HG03354 (cell line): ENCODE results near the gene DNER.
A peak's percentile ranks its signal among the peaks of the same experiment; 100 is the strongest.
"Not testable (repeated sequence)": the region's sequence is repeated elsewhere in the genome, so short reads cannot be mapped to it uniquely, and the experiment has no call there.

Experiments used
- ATAC-seq: cut with Tn5 transposase; IDR thresholded peaks from one replicate; pipeline ENCODE4 v1.9.1; 2021; ENCODE audit warnings: mild to moderate bottlenecking; ENCODE audit not compliant: unreplicated experiment, poor library complexity, severe bottlenecking

DNER gene

GRCh38 chr2:229634601-229635370, 79.6 kb downstream of the DNER start:
- ATAC-seq, result no peak

DNA sequence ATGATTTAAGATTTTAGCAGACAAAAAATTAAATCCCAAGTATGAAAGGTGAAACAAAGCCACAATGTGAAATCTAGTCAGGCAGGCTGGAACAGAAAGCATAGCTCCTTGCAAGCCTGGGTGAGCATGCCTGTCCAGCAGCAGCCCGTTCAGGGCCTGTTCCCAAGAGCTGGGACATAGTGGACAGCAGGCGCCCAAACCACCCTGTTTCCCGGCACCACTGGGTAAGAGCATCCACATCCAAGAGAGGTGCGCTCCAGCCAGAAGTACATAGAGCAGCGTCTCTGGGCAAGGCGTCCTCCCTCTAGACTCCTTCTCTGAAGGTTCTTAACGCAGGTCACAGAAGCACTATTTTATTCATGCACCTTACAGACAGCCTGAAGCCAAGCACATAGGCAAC, 80.8 kb downstream of the DNER start:
- ATAC-seq, result no peak

DNA sequence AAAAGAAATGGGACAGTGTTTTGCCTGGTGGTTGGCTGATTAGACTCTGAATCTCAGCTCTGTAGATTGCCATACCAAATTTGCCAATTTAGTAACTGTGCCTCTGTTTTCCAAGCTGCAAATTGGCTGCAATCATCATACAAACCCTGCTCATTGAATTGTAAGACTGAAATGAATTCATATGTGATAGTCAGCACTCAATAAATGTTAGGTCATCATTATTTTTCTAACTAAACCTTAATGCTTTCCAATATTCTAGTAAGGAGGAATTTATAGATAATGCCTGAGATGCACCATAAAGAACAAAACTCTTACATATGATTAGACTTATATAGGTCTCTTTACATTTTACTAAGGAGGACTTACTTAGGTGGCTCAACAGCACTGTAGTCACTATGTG, 85.3 kb downstream of the DNER start:
- ATAC-seq, result no peak

DNA sequence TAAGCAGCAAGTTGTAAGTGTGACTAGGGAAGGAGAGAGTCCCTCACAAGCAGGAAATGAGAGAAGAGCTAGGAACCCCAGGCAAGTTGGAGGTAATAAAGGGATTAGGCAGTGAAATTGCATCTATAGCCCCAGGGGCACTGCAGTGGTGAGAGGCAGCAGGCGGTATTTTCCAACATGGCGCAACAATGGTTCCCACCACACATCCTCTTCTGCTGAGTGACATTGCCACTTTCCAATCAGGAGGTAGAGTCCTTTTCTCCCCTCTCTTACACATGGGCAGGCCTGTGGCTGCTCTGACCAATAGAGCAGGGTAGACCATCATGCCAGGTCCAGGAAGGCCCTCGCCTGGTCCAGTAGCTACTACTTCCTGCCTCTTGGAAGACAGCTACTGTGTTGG, 86.6 kb downstream of the DNER start:
- no peak for ATAC-seq

DNA sequence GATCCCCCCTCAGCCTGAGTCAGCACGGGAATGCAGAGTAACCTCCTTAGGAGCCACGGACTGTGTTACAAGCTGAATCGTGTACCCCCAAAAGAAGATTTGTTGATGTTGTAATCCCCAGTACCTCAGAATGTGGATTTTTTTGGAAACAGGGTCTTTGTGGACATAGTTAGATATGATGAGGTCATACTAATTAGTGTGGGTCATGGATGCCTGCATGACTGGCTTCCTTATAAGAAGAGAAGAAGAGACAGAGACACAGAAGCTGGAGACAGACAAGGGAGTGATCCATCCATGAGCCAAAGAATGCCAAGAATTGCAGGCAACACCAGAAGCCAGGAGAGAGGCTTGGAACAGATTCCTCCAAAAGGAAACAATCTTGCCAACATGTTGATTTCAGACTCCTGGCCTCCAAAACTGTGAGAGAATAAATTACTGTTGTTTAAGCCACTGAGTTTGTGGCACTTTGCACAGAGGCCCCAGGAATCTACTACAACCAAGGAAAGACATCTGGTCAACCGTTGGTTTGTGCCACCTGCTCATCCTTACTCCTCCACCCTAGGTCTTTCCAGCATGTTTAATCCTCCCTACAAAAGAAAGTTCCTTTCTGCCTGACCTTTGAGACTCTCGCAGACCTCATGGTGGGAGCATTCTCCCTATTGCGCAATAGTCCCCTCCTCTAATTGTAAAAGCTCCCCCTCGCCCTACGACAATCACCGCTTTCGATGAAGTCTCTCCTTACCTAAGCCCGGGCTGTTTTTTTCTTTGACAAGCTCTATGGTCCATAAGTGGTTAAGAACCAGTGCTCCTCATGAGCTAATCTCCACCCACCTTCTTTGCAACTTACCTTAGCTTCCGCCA, 91.6 kb downstream of the DNER start:
- ATAC-seq, result no peak

GRCh38 chr2:229620759-229621158, 93.6 kb downstream of the DNER start:
- ATAC-seq, result no peak

GRCh38 chr2:229620289-229620688, 94.1 kb downstream of the DNER start:
- no peak for ATAC-seq

- ATAC-seq, result no peak
These were observed 97.9 kb downstream of the DNER start for GRCh38 chr2:229616433-229616832.

DNA sequence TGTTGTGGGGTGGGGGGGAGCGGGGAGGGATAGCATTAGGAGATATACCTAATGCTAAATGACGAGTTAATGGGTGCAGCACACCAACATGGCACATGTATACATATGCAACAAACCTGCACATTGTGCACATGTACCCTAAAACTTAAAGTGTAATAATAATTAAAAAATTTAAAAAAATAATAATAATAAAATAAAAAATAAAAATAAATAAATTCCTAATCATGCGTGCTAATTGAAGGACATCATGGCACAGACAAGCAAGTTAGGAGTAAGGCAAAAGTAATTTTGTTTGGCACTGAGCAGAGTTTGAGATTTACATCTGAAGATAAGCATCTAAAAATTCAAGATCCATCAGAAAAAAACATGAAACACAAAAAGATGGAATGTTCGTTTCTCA, 100.3 kb downstream of the DNER start:
- not testable (repeated sequence) for ATAC-seq

- no peak for ATAC-seq
These were observed 101.9 kb downstream of the DNER start for GRCh38 chr2:229612384-229612971.

DNA sequence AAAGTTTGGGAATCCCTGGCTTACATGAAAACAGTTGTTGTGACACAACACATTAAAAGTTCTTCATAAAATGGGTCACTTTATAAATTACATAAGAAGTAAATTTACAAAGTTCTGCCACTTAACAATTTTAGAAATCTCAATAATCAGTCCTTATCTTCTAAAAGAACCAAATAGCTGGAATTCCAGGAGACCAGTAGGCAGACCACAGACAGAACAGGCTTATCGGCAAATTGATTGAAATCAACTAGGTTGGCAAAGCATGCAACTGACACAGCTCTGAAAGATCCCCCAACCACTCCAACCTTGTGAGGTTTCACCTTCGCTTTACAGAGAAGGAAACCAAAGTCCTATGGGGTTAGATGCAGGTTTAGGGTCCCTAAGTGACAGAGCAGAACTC, 103.0 kb downstream of the DNER start:
- ATAC-seq, result no peak

DNA sequence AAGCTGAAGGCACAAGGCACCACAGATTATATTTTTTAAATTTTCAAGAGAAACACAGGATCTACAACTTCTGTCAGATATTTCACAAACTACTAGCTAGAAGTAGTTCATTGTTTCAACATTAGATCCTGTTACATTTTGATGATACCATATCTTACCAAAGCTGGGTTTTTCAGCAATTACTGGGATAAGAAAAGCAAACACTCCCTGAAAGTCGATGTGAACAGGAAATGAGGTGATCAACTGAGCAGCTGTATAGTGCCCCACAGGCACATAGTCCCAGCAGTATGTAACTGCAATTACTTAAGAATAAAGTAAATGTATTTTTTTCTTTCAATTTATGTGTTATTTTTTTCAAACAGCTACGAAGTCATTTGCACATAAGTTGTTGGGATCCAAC, 103.5 kb downstream of the DNER start:
- ATAC-seq, result no peak

- ATAC-seq, result no peak
These were observed 104.0 kb downstream of the DNER start for GRCh38 chr2:229610333-229610732.

DNA sequence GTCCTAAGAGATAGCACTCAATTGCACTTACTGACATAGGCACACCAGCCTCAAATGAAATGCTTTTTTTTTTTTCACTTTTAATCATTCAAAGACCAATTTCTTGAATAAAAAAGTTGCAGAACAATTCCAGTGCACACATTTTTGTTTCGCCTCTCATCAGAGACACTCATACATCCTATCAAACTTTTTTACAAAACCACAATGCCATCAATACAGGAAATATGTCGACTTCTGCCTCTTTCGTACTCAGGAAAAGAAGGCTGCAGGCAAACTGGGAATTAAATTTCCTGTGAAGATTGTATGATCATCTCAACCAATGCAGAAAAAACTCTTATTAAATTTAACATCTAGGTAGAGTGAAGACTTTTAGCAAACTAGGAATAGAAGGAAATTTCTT, 112.4 kb downstream of the DNER start:
- no peak for ATAC-seq

- ATAC-seq, result no peak
These were observed 113.0 kb downstream of the DNER start for GRCh38 chr2:229601396-229601795.

DNA sequence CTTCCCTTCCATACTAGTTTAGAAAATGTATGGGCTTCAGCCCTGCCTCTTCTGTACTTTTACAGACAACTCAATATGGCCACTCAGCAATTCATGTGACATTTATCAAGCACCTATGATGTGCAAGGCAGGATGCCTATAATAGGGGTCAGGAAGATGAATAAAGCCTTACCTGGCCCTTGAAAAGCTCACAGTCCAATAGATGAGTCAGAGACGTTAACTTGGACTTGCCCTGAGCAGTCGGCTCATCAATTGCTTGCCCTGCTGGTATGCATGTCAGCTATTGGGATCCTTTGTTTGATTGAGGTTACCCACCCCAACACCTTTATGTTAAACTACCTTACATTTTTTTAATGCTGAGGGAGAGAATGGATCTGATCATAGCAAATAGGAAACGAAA, 116.1 kb downstream of the DNER start:
- ATAC-seq, result no peak

DNA sequence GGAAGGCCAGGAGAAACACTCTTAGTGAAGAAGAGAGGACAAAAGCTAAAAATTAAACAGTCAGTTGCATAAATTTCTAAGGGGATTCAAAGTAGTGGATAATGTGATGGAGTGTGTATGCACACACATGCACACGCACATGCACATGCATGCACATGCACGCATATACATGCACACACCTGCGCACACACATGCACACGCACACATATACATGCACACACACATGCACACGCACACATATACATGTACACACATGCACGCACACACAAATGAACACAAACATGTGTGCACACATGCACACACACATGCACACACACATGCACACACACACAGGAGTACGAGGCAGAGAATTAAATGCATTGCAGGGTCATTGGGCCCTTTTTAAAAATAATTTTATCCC, 117.6 kb downstream of the DNER start:
- ATAC-seq, result no peak

DNA sequence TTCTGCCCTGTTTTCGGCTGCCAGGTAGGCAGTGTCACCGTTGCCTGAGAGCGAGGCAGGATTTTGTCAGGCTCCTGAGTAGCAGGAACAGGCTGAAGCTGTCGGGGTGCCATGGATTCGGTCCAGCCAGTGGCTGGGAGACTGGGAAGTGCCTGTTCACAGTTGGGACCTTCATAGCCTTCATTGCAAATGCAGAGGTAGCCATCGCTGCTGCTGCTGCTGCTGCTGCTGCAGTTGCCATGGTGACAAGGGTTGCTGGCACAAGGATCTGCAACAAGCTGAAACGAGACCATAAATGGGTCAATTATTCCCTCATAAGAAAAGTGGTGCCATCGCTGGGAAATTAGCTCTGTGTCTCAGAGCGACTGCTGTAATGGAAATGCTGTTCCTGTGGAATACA, 122.7 kb downstream of the DNER start:
- ATAC-seq, result no peak

DNA sequence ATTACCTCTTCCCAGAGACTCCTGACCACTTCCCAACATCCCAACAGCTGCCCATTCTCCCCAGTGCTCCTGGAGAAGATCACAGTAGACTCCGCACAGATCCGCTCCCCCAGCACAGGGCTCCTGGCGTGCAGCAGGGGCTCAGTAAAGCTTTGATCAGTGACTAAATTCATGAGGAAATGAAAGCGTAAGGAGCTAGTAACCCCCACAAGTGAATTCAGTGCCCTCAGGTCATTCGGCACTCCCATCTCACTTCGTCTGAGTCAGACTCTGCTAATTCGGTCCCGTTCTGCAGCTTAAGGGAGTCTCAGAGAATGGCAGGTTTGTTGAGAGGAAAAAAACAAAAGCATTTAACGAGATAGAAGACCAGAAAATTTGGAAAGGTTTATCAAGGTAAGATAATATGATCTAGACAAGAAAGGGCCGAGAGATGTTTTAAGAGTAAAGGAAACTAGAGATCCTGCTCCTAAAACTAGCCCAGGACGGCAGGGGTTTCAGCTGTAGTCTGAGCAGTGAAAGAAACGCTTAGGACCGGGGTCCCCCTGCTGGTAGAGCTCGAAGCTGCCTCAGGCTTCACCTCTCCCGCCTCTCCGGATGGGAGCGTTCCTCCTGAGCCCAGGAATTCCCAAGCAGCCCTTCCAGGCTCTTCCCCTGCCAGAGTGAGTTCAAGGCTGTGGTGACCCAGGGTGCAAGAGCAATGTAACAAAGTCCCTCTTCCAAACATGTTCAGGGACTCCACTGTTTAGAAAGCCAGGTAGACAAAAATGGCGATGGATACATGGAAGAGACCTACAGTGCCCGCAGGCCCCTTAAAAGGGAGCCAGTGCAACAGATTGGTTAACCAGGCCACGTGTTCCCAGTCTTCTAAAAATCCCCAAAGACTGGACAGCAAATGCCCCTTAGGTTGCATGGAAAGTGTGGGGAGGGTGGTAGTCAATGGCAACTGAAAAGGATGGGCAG, 127.3 kb downstream of the DNER start:
- peak; percentile 87 for ATAC-seq

GRCh38 chr2:229586012-229586411, 128.3 kb downstream of the DNER start:
- no peak for ATAC-seq
